GM18526 (cell line): ENCODE data around the gene ZRANB1.

Experiments
- POLR2A ChIP-seq: IDR thresholded peaks from 3 replicates; pipeline ENCODE4 v1.6.1; 2011; ENCODE audit not compliant: insufficient read length; ENCODE audit errors: extremely low read depth

ZRANB1 gene

DNA sequence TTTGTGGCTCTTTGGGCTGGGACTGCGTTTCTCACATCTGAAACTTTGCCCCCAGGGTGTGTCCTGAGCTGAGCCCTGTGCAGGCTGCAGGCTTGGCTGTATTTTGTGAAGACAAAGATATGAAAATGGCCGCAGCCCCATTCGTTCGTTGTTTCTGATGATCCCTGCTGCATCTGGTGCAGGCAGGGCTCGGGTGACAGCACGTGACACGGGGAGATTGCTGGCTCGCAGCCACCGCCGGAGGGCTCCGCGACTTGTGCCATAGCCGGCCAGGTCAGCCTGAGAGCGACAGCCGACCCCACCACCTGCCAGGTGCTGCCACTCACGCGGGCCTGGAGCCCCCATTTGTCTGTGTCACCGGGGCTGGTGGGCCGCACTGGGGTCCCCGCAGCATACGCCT is 81.3 kb downstream of the ZRANB1 start:
- no peak for TF ChIP-seq POLR2A

DNA sequence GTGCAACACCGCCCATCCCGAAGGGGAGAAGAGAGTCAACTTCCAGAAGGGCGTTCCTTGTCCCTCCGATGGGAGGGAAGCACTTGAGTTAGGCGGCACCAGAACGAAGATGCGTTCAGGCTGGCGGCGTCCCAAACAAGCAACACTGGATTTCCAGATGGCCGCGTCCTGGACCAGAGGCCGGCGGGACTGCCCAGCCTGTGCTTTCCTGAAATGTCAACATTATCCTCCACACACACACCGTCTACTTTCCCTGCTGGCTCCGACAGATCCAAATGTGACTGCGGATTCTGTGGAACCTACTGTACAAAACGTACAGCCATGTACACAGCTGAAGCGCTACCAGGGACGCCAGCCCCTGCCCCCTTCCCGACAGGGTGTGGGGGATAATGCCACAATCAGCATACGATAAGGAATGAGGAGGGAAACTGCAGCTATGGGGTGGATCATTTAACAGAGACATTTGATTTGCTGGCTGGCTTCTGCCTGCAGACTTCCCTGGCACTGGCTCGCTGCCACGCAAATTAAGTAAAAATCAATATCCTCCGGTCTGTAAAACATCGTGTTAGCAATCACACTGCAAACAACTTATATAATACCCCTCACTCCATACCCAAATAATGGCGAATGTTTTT is 82.1 kb downstream of the ZRANB1 start:
- no peak for TF ChIP-seq POLR2A

DNA sequence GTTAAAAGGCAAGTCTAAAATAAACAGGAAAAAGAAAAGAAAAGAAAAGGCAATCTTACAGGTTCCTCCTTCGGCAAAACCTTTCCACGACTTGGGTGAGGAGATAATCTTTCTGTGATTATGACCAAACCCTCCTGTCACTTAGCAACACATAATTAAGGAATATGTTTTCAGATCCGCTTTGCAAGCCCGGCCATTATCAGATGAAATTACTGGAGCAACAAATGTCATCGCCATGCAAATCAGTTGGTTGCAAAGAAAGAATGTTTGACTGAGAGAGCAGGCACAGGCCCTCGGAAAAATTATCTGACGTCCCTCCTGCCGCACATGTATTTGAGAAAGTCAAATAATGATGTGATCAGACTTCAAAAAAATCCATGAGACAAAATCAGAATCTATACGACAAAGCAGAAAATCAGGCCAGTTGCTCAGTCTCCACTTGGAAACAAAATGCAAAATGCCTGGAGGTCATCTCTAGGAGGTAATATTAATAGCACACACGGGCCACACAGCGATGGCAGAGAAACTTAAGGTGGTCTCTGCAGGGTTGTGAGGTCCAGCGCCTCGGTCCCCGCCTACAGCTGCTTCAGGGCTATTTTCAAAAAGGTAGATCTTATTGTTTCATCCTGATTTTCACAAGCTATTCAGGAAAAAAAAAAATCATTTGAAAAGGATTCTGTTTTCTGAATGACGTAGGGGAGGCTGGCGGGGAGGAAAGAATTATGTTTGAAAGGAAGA is 82.7 kb downstream of the ZRANB1 start:
- no peak for TF ChIP-seq POLR2A

GRCh38 chr10:125025341-125025740 is 83.4 kb downstream of the ZRANB1 start:
- TF ChIP-seq POLR2A = no peak

DNA sequence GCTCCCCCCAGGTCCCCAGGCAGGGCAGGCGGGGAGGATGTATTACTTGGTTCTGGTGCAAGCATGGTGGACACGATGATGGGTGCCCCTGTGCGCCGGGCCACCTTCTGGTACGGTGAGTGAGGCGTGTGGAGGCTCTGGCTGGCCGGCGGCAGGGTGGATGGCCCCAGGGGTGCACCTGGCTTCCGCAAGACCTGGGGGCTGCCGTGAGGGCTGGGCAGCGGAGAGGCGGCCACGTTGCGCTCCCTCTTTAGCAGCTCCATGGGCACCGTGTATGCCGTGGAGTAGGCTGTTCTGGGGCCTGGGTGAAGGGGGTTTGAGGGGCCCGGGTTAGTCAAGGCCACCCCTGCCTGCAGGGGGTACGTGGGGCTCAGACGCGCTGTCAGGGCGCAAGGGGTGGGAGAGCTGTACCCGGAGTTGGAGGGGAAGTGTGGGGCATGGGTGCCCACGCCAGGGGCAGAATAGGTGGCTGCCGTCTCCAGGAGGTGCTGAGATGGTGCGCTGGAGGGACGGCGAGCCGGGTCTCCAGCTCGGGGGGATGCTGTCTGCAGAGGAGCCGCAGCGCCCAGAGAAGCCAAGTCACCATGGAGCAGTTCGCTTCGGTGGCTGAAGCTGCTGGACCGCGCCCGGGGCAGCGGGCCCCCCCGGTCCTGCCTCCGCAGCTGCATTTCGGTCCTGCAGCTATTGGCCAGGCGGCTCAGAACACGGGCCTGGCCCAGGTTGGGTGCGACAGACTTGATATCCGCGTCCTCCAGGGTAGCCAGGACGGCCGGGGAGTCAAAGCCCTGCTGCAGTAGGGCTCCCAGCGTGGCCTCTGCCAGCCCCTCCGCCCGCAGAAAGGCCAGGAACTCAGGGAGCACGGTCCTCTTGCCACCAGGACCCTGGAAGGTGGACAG is 84.4 kb downstream of the ZRANB1 start:
- no peak for TF ChIP-seq POLR2A

DNA sequence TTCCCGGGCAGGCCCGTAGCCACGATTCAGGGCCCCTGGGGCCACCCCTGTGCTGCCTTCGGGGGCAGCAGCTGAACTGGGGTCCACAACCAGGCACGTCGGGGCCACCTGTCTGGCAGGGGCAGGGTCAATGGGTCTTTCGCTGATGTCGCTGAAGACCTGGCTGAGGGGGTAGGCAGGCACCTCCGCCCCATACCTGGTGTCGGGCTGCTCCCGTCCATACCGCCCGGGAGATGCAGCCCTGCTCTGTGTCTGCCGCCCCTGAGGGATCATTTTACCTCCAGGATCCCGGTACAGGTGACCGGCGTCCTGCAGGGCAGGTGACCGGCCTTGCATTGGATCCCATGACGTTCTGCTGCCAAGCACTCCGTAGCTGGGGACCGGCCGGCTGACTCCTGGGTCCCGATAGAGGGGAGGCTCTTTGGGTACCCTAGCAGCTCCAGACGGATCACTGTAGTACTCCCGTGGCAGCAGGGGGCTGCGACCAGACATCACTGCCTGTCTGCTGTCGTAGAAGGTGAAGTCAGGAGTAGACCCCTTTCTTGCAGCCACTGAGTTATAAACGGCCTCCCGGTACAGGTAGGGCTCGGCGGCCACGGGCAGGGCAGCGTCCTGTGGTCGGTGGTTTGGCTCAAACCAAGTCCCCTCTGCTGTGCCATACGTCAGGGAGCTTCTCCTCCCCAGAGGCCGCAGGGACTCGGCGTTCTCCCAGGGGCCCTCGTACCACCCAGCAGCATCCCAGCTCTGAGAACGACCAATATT is 85.2 kb downstream of the ZRANB1 start:
- TF ChIP-seq POLR2A = no peak

- TF ChIP-seq POLR2A = no peak
Measured at GRCh38 chr10:125027871-125028869, 86.2 kb downstream of the ZRANB1 start.

GRCh38 chr10:125029584-125030242 is 87.8 kb downstream of the ZRANB1 start:
- TF ChIP-seq POLR2A = no peak

- TF ChIP-seq POLR2A = no peak
Measured at GRCh38 chr10:125030567-125031197, 88.8 kb downstream of the ZRANB1 start.

DNA sequence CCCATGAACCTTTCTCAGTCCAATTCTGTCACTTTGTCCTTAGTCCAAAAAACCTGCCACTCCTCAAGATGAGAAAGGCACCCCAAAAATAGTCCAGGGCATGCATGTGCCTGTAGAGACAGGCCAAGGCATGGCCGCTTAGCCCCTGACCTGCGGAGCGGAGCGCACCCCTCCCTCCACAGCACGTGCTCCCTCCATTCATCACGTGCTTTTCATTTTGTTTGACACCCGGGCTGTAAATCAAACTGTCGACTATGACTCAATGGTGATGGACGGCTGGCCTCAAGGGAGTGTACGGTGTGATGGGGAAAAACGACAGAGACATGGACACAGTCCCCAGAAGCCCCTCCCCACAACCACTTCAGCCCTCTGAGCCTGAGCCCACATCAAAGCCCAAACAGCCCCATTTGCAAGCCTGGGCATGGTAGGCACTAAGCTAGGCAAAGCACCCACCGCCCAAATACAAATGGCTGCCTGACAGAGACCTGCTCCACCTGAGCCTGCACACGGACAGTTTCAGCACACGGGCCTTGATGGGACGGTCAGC is 90.6 kb downstream of the ZRANB1 start:
- no peak for TF ChIP-seq POLR2A

DNA sequence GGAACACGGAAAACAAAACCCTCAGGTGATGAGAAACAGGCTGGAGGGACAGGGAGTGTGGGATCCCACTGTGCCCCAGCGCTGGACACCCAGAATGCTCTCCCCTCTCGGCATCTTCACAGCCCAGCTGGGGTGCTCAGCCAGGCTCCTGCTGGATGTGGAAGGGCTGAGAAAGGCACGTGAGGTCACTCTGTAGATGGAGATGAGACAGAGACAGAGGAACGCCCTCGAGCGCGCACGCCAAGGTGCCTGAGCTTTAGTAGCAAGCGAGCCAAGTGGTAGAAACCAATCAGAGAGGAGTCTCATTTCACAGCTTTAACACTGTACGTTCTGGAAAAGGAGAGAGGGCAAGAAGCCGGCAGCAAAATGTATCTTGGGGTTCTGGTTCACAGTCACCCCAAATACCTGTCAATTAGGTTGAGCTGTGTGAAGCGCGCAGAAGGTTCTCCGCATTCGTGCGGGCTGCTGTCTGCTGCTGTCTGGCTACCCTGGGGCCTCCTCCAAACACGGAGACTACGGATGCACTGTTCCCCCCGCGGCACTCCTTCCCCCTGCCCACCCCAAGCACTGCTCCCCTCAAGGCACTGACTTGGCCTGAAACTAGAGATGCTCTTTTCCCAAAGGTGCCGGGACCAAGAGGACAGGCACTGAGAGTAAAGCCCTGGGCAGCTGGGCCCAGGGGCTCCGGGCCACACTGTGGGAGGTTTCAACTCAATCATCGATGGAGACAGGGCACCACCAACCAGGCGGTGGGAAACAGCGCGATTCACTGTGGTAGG is 91.4 kb downstream of the ZRANB1 start:
- no peak for TF ChIP-seq POLR2A

DNA sequence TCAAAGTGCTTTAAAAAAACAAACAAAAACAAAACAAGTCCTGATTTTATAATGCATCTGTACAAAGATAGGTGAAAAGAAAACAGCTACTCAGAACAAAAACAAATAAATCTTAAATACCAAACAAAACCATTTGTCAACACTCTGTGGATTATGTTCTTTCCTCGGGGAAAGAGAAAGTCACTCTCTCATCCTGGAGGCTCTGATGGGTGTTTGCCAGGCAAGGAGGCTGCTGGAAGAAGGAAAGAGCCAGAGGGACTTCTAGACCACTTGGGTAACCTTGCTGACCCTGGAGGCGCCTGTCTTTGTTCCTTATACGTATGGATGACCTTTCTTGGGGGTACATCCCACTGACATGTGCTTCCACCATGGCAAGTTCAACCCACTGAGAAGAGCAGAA is 92.8 kb downstream of the ZRANB1 start:
- TF ChIP-seq POLR2A = no peak
